Activated T-cell treated with anti-CD3 and anti-CD28 coated beads, Interleukin-2, amount 50 U/mL, for 1 hour (primary cell): ENCODE measurements around the gene IRS1.

Experiments
- DNase-seq: peaks from one replicate; pipeline ENCODE4 v3.0.0-alpha.2; 2020

IRS1 gene

DNA sequence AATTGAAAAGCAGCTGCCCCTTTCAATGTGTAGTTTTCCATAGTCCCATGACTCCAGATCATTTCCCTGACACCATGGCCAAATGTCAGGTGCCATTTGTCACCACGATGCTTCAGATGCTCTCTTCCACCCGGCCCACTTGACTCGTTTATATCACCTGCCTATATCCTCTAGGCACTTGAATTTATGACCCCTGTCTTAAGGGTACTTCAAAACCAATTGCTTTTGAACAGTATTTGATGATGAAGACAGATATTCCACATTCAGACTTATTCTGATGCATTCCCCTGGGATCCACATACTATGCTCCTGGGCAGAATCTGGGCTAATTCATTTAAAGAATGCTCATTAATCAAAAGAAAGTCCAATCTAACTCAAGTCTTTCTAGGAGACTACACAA is 19.3 kb upstream of the IRS1 start:
- no peak for DNase-seq

DNA sequence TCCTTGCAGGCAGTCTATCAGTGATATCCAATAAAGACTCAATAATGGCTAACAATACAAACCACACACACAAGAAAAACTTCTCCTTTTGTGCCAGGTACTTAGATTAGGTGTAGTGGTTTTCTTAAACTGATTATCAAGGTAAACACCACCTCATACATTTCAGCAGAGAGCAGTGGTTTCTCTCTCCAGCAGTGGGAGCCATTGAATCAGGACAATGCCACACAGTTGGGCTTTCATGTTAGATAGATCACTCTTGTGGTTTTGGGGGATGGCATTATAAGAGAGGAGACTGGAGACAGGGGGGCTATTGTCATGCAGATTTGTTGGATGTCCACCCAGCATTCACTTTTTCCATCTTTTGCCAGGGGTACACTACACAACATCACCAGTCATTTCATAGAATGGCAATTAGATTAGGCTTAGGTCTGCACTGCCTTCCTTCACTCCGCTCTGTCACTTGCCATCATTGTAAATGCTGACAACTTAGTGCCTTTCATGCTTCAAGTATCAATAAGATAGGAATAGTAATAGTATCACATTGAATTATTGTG is 13.6 kb upstream of the IRS1 start:
- no peak for DNase-seq

GRCh38 chr2:226803410-226803809 is 3.8 kb upstream of the IRS1 start:
- no peak for DNase-seq

DNA sequence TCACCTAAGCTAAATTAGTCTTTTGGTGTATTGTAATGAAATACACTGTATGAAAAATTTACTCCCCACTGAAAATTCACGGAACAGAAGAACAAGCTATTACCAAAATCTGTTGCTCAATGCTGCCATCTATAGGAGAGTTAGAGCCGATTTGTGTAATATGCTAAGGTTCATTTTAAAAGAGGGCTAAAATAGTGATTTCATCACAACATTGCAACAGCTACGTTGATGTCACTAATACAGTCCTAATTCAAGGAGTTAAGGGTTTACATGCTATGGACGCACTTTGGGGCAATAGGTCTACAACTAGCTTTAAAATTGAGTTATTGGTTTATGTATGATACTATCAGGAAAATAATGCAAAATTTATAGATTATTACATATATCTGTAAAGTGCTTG is 3.0 kb upstream of the IRS1 start:
- no peak for DNase-seq

GRCh38 chr2:226800941-226801784 is 1.5 kb upstream of the IRS1 start:
- peak; percentile 78 for DNase-seq

DNA sequence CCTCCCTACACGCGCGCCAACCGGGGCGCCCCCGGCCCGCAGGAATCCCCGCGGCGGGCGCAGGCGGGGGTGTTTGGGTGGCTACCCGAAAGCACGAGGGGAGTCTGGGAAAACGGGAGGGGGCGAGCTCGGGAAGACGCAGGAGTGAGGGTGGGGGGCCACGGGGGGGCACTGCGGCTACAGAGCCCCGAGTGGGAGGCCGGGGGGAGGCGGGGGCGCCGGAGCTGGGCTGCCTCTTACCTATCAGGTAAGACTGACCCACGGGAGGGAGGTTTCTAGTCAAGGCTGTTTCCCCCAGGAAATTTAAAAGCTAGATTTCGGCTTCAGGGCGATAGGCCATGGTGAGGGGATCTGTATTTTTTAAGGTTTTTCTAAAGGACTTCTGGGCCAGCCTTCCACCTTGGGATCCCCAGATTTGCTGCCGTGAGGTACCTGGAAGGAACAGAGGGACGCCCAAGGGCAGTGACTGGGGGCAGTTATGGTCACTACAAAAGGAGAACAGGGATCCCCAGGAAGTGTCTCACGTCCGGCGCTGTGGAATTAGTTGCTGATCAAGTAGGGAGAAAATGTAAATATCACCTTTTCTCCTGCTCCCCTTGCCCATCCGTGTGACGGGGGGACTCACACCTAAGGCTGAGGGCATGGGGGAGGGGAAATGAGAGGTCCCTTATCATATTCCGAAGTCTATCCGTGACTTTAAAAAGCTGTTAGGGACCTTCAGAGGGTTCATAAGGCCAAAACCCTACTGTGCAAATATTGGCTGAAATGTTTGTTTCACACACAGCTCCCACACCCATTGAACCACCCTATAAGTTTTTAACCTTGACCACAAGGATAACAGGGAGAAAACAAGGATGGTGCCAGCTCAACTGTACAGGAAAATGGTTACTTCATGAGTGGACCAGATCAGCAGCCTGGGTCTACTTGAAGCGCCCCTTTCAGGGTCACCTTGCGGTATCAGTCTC is 638 bp upstream of the IRS1 start:
- DNase-seq: no peak

DNA sequence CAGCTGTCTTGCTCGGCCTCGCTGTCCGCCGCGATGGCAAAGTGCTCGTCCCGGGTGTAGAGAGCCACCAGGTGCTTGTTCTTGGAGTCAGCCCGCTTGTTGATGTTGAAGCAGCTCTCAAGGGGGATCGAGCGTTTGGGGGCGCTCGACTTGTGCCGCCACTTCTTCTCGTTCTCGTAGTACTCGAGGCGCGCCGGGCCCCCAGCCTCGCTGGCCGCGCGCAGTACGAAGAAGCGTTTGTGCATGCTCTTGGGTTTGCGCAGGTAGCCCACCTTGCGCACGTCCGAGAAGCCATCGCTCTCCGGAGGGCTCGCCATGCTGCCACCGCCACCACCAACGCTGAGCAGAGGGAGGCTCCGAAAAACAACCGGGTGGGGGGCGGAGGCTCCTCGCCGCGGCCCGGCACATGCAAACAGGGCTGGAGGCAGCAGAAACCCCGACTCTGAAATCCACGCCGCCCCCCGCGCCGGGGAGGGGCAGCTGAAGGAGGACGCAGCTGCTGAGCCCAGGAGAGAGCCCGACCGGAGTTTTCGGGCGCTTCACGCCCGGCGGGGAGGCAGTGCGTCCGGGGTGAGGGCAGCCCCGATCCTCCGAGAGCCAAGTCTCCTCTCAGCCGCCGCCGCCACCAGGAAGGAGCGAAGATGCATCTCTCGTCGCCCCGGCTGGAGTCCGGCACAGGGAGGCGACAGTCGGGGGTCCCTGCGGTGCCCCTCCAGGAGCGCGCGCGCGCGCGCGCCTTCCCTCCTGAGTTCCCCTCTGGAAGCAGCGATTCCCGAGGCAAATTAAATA is 1.0 kb downstream of the IRS1 start:
- DNase-seq: peak; percentile 64

DNA sequence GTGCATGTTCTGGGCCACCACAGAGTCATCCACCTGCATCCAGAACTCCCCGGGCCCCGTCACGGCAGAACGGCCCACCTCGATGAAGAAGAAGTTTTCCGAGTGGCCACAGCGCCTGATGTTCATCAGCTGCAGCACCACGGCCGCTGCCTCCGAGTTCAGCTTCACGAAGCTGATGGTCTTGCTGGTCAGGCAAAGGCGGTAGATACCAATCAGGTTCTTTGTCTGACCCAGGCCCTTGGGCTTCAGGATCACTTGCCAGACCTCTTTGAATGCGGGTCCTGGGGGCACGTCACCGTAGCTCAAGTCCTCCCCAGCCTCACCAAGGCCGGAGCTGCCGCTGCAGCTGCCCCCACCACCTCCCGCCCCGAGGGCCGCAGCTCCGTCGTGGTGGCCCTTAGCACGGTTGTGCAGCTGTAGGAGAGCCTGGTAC is 1.6 kb downstream of the IRS1 start:
- DNase-seq: no peak

DNA sequence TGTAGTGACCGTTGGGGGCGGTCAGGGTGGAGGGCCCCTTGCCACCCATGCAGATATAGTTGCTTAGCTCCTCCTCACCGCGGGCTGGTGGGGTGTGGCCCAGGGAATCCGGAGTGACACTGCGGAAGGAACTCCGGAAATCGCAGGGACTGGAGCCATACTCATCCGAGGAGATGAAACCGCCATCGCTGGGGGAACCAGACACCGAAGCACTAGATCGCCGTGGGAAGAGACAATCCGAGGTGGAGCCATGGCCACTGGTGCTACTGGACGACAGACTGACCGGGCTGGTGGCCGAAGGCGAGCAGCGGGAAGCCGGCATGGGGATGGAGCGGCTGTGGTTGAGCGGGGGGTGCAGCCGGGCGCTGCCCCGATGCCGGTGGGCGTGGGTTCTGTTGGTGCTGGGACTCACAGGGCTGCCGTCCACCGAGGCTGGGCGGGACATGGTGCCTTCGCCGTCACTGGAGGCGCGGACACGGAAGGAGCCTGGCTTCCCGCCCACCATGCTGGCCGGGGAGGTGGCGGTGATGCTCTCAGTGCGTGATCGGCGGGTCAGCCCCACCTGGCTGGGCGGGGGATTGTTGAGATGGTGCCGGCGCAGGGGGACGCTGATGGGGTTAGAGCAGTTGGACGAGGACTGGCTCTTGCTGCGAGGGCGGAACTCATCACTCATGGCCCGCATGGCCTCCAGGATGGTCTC is 2.2 kb downstream of the IRS1 start:
- DNase-seq: no peak

- DNase-seq: peak; percentile 18
Measured at GRCh38 chr2:226796840-226797288, 2.8 kb downstream of the IRS1 start.

GRCh38 chr2:226796012-226796839 is 3.4 kb downstream of the IRS1 start:
- DNase-seq: peak; percentile 19

- no peak for DNase-seq
Measured at GRCh38 chr2:226795281-226796011, 4.2 kb downstream of the IRS1 start.

- no peak for DNase-seq
Measured at GRCh38 chr2:226794751-226795171, 4.9 kb downstream of the IRS1 start.

DNA sequence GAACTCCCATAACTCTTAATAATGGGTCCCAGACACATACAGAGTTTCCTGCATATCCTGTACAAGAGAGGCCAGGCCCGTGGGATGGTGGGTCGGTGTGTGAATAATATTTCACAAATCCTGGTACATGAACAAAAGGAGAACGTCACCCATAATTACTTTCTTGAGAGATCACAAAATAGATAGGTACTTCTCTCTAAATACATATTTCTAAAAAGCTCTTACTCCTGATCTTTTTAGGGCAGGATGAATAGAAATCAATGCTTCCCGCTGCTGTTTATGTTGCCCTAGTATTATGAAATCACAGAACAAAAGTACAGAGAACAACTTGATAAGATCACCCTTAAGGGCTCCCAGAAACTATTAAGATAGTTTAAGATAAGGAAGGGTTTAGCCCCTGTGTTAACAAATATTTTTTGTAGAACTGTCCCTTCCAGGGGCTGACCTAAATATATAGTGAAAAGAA is 5.4 kb downstream of the IRS1 start:
- DNase-seq: no peak

DNA sequence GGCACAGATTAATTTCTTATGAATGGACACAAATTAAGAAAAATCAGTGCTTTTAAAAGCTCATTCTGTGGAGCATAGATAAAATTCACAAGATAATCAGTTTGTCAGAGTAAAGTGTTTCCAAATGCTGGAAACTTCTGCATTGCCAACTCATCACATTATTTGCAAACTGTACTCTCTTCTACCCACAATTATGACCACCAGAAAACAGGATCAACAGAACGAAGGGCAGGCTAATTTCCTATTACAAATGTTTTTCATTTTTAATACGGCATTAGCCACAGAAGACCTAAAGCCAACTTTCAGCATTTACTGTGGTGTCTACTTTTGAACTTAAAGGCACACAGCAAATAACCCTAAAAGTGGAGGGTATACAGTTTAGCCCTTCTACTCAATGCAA is 6.0 kb downstream of the IRS1 start:
- DNase-seq: no peak

- DNase-seq: no peak
Measured at GRCh38 chr2:226792155-226792881, 7.3 kb downstream of the IRS1 start.

DNA sequence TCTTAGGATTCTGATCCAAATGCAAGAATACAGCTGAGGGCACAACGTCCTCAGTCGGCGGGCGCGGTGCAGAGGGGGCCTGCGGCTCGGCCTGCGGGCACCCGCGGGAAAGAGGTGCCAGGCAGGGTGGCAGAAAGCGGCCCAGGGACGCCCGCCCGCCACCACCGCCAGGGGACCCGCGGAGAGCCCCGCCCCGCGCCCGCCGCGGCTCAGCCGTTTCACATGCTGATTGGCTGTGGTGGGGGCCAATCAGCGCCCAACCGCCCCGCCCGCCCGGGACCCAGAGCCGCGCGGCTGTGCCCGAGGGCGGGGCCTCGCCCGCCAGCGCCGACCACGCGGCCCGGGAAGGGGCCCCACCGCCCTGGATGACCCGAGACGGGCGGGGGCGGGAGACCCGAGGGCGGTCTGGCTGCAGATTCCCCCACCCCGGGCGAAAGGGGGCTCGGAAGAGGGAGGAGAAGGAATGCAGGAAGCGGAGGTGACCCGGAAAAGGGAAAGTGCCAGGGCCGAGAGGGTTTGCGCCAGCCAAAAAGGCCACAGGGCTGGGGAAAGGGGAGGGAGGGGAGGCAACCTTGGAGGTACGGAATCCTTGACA is 8.0 kb downstream of the IRS1 start:
- peak; percentile 94 for DNase-seq

DNA sequence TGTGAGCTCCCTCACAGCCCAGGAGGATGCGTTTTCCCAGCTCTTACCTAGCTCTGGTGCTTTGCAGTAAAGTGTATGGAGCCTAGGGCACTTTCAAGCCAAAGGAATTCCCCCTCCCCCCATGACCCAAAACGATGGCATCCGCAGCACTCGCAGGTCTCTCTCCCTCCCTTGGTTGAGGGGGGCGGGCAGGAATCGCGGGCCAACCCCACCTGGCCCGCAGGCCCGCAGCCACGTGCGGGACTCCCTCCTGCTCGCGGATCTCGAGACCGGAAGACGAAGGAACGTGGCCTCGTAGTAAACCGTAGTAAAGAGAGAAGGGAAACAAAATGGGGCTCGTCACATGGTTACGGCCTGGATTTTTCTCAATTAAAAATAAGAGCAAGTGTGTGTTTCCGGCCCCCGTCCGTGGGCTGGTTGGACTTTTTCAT is 8.5 kb downstream of the IRS1 start:
- no peak for DNase-seq

DNA sequence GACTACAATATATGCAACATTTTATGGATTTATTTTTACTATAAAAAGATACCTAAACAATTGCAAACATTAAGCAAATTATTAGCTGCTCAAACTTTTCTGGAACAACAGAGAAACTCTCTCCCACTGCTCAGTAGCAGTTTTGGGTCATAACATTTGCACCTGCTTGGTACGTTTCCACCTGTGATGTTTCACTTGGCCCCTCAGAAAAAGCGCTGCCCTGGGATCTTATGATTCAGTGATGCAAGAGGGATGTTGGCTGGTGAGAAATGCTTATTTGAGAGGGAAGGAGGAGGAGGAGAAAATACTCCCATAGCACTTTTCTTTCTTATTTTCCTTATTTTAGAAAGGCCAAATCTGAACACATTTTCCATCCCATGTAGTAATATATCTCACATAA is 9.2 kb downstream of the IRS1 start:
- DNase-seq: no peak
